ENCODE results near the gene LRRC32.
A peak's percentile ranks its signal among the peaks of the same experiment; 100 is the strongest.

The LRRC32 gene

GRCh38 chr11:76699451-76700091, 29.0 kb upstream of the LRRC32 start:
- DNase-seq = no peak

- DNase-seq = no peak
Observed at GRCh38 chr11:76698321-76699043, 27.9 kb upstream of the LRRC32 start.

- no peak for DNase-seq
Observed at GRCh38 chr11:76696756-76697155, 26.2 kb upstream of the LRRC32 start.

GRCh38 chr11:76695771-76696170, 25.2 kb upstream of the LRRC32 start:
- no peak for DNase-seq

GRCh38 chr11:76695133-76695532, 24.6 kb upstream of the LRRC32 start:
- DNase-seq = no peak

GRCh38 chr11:76694664-76695063, 24.1 kb upstream of the LRRC32 start:
- DNase-seq = no peak

GRCh38 chr11:76693806-76694205, 23.3 kb upstream of the LRRC32 start:
- DNase-seq = no peak

GRCh38 chr11:76692956-76693355, 22.4 kb upstream of the LRRC32 start:
- no peak for DNase-seq

- DNase-seq = no peak
Observed at GRCh38 chr11:76691655-76692054, 21.1 kb upstream of the LRRC32 start.

GRCh38 chr11:76690736-76691135, 20.2 kb upstream of the LRRC32 start:
- DNase-seq = no peak

- DNase-seq = no peak
Observed at GRCh38 chr11:76689313-76690260, 19.0 kb upstream of the LRRC32 start.

- DNase-seq = no peak
Observed at GRCh38 chr11:76688146-76688545, 17.6 kb upstream of the LRRC32 start.

- no peak for DNase-seq
Observed at GRCh38 chr11:76686261-76687079, 15.9 kb upstream of the LRRC32 start.

GRCh38 chr11:76685831-76686230, 15.3 kb upstream of the LRRC32 start:
- DNase-seq = no peak

GRCh38 chr11:76685237-76685636, 14.7 kb upstream of the LRRC32 start:
- DNase-seq = no peak

- DNase-seq = no peak
Observed at GRCh38 chr11:76684516-76684915, 14.0 kb upstream of the LRRC32 start.

- no peak for DNase-seq
Observed at GRCh38 chr11:76683161-76684095, 12.9 kb upstream of the LRRC32 start.

GRCh38 chr11:76682684-76683083, 12.1 kb upstream of the LRRC32 start:
- DNase-seq = no peak

- no peak for DNase-seq
Observed at GRCh38 chr11:76682106-76682505, 11.6 kb upstream of the LRRC32 start.

GRCh38 chr11:76680518-76681425, 10.2 kb upstream of the LRRC32 start:
- peak in 1 of 2 experiments; percentile 6 for DNase-seq
